Heart right ventricle (tissue), 16 donors: ENCODE results near the gene CLMN. TPM values are rescaled to one million over a fixed set of nuclear protein-coding genes. Genes with fewer than 3 reads are reported as not detected.
"Not testable (repeated sequence)": the region's sequence is repeated elsewhere in the genome, so short reads cannot be mapped to it uniquely, and the experiment has no call there.

ENCODE experiments used
- ATAC-seq, 8 donors: fragments of 200-7000 bp; cut with Tn5 transposase; one replicate each; pipeline ENCODE4 v1.9.1; 2020; ENCODE audit warnings: mild to moderate bottlenecking in 8 of 8, moderate library complexity in 8 of 8, moderate number of reproducible peaks in 1 of 8
- DNase-seq, 2 donors: peaks; one replicate each; pipeline ENCODE4 v3.0.0-alpha.2; 2020
- H3K27ac ChIP-seq, 10 donors: fragments of 200-600 bp; sonication (generic) in 2 of 10; one replicate each; pipeline versions ENCODE4 v1.5.0 to v1.8.0; 2020 to 2022; ENCODE audit warnings: mild to moderate bottlenecking in 3 of 10
- H3K27me3 ChIP-seq, 7 donors: fragments of 200-600 bp; one replicate each; pipeline ENCODE4 v1.8.0; 2021 to 2022; ENCODE audit warnings: mild to moderate bottlenecking in 2 of 7
- H3K36me3 ChIP-seq, 9 donors: fragments of 200-600 bp; sonication (generic) in 1 of 9; one replicate each; pipeline versions ENCODE4 v1.5.0 to v1.8.0; 2020 to 2022; ENCODE audit warnings: mild to moderate bottlenecking in 2 of 9
- H3K4me1 ChIP-seq, 9 donors: fragments of 200-600 bp; sonication (generic) in 1 of 9; one replicate each; pipeline versions ENCODE4 v1.5.0 to v1.8.0; 2020 to 2022; ENCODE audit warnings: mild to moderate bottlenecking in 4 of 9
- H3K4me3 ChIP-seq, 10 donors: fragments of 200-600 bp; sonication (generic) in 2 of 10; one replicate each; pipeline versions ENCODE4 v1.5.0 to v1.8.0; 2020 to 2022; ENCODE audit warnings: mild to moderate bottlenecking in 7 of 10, moderate library complexity in 2 of 10
- H3K9me3 ChIP-seq, 11 donors: fragments of 200-600 bp in 10 of 11; sonication (generic) in 2 of 11; one replicate each; pipeline versions ENCODE4 v1.5.0 to v1.8.0; 2013 to 2022; ENCODE audit warnings: mild to moderate bottlenecking in 2 of 11, control low read depth in 1 of 11, moderate library complexity in 1 of 11
- CTCF ChIP-seq, 9 donors: fragments of 200-600 bp; sonication (generic) in 2 of 9; IDR thresholded peaks; one replicate each; pipeline versions ENCODE4 v1.5.0 to v1.8.0; 2021 to 2022; ENCODE audit warnings: antibody characterized with exemption in 9 of 9, mild to moderate bottlenecking in 5 of 9, moderate library complexity in 1 of 9
- WGBS, 2 donors: extraction: QIAGEN DNeasy Blood & Tissue Kit; methylation state at CpG; one replicate each; pipeline ENCODE4 v1.1.7; 2013; ENCODE audit warnings: inconsistent platforms in 1 of 2; 5-methylcytosine and 5-hydroxymethylcytosine counted together
- intact Hi-C, 10 donors: fragments of 100-400 bp; cut with DNase I; formaldehyde crosslinking; loops; one replicate each; pipeline versions ENCODE4 v1.11.1 to v1.14.2; 2022
- polyA plus RNA-seq, 2 donors: library from polyadenylated mRNA; stranded (reverse); fragments of 200-250 nt; gene quantifications; one replicate each; pipeline ENCODE4 v1.2.3, GENCODE V29; 2013
- total RNA-seq, 10 donors: library from RNA; stranded (reverse); fragmentation: NEBNext Ultra II Directional in 3 of 10; extraction: Animal tissue kit (Norgen Biotek cat#: 25700) in 3 of 10; gene quantifications; one replicate each; pipeline versions ENCODE4 v1.2.1 to v1.2.4, GENCODE V29; 2021 to 2023
- donor health status: Arrhythmogenic right ventricular cardiomyopathy.
- donor health status: ischemic (EF 13 %, LVEDD 7.1; RV severe dilation, severe dysfunction).
- donor health status: healthy with polysubstance abuse.
- donor health status: DM: no; HTN: yes; CAD: no.
- donor health status: DM: no; HTN: no; CAD: no.
- donor health status: ischemic (EF 25% LVEDD 6.9; RV normal size, moderate dysfunction).
- donor health status: ischemic (EF 25% LVEDD 5.7; RV mildly dilated, moderate dysfunction).
- donor health status: healthy.
- donor health status: DM: yes; HTN: yes; CAD: no.
- donor health status: Ischemic cardiomyopathy.
- donor health status: ischemic (EF 35%, LVEDD 5.7; RV mildly dilated, moderate dysfunction).
- donor health status: nonischemic (EF 11% LVEDD 7.7; RV severe dilation, severe dysfunction).
- donor health status: DM: yes; HTN: yes; CAD: no.
- donor health status: PGD.
- donor health status: ischemic (EF 29% LVEDD 5.4; RV normal size, mild dysfunction).
- donor health status: nonischemic (EF 23%, LVEDD 6.1; RV moderate dilation, normal function).

Gene CLMN
- total and polyA plus RNA-seq, 12 donors, result 2.6 to 14.5 (median 5.9) TPM

GRCh38 chr14:95180966-95181741, 138.6 kb downstream of the CLMN start:
- Histone ChIP-seq H3K27ac (peak overlapping the region in 7 of 10 donors; percentile 3 to 93 (median 79)), H3K9me3 (no peaks in the 10 kb centered on the region), H3K4me3 (no peak overlapping the region), H3K27me3 (peaks cover 0 to 3% (median 0%) of the 10 kb centered on the region in 7 donors), H3K36me3 (peaks cover 0 to 6% (median 0%) of the 10 kb centered on the region in 9 donors), H3K4me1 (peaks cover 20 to 52% (median 49%) of the 10 kb centered on the region in 9 donors)
- DNase-seq (no peak), ATAC-seq (no peak)
- WGBS, 2 donors, result 84 to 87% methylated on average over 8 of the region's 8 CpGs
- TF ChIP-seq CTCF (IDR thresholded peaks at IDR 0.05), result no peak
- intact Hi-C loops, result loop anchor here in 3 of 10 donors (5.0 to 10.0 kb wide), 4 partner anchors 34 to 254 kb away; partner anchors contain the start of gene CLMN (in 1 of the 3)

GRCh38 chr14:95175670-95176069, 144.0 kb downstream of the CLMN start:
- WGBS, 2 donors, result 96 to 99% methylated on average over 3 of the region's 3 CpGs
- H3K36me3 ChIP-seq, H3K9me3 ChIP-seq, DNase-seq, ATAC-seq, H3K27me3 ChIP-seq, H3K27ac ChIP-seq, intact Hi-C loops, H3K4me3 ChIP-seq: not testable (repeated sequence)
- H3K4me1 ChIP-seq, result peaks cover 0 to 17% (median 0%) of the 10 kb centered on the region in 9 donors

DNA sequence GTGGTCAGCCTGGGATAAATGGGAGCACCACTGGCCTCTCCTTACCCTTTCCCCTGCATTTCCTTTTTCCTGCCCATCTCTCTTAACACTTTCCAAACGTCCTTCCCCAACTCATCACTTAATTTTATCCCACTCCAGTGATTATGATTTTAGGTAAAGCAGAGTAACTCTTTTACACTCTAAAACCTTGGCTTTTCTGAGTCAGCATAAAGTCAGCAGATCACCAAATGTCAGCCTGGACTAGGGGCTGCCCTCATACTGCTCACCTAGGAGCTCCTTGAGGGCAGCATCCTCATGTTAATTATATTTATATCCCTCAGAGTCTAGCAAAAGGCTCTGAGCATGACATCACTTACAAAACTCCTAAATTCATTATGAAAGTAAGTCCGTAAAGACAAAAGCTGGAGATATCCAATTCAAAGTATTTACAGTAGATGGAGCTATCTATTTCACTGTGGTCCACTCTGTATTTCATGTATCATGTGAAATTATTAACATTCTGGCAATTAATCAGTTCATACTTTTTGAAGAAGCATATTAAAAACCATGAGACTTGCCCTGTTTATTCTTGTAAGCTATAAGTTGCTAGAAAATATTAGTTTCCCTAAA, 145.4 kb downstream of the CLMN start:
- no peaks in the 10 kb centered on the region for H3K9me3 ChIP-seq
- H3K27me3 ChIP-seq, result no peaks in the 10 kb centered on the region
- DNase-seq, result no peak
- ATAC-seq, result peak in 4 of 8 donors; percentile 44 to 59 (median 48)
- peaks cover 0 to 17% (median 0%) of the 10 kb centered on the region in 9 donors for H3K4me1 ChIP-seq
- H3K36me3 ChIP-seq, result no peaks in the 10 kb centered on the region
- TF ChIP-seq CTCF (IDR thresholded peaks at IDR 0.05), result peak in 8 of 9 donors; percentile 5 to 59 (median 36)
- H3K4me3 ChIP-seq, result no peak overlapping the region
- 42 to 67% methylated on average over 2 of the region's 2 CpGs for WGBS, 2 donors
- intact Hi-C loops, result no loop called here
- H3K27ac ChIP-seq, result no peak overlapping the region

GRCh38 chr14:95173518-95173917, 146.2 kb downstream of the CLMN start:
- Histone ChIP-seq H3K27ac (no peak overlapping the region), H3K4me1 (peaks cover 0 to 17% (median 0%) of the 10 kb centered on the region in 9 donors), H3K9me3 (no peaks in the 10 kb centered on the region), H3K27me3 (no peaks in the 10 kb centered on the region), H3K36me3 (no peaks in the 10 kb centered on the region), H3K4me3 (no peak overlapping the region)
- ATAC-seq, result peak in 1 of 8 donors; percentile 29
- no peak for TF ChIP-seq CTCF (IDR thresholded peaks at IDR 0.05)
- intact Hi-C loops, result no loop called here
- no peak for DNase-seq
